ENCODE results near the gene CATSPER1. TPM values are rescaled to one million over a fixed set of nuclear protein-coding genes. Genes with fewer than 3 reads are reported as not detected.

The CATSPER1 gene
- total RNA-seq, 4 donors from 2014 or later: 0.52 TPM; not detected in 3

DNA sequence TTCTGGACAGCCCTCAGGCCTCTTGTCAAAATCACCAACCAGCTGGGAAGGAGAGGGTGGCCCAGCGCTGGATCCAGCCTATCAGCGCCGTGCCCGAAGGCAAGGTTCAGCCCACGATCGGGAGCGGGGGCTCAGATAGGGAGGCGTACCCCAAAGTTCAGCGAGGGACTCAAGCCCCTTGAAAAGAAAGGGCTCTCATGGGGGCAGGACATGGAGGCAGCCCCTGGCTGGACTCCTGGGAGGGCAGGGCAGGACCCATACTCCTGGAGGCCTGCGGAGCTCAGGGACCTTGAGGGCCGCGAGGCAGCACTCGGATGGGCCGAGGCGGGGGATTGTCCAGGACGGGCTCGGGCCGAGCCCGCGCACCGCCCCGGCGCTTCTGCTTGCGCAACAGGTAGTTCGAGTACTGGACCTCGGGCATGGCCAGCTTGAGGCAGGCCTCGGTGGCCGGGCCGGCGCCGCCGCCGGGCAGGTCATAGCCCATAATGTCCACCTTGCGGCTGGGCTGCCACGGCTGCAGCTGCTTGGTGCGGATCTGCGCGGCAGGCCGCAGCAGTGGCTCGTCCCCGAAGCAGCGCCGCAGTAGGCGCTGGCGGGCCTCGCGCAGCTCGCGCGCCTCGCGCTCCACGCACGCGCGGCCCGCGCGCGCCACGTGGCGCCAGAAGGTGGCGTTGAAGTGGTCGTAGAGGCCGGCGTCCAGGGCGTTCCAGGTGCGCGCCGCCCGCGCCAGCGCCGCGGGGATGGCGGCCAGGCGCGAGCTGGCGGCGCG lies 16.1 kb upstream of the CATSPER1 start:
- peaks cover 3 to 23% (median 18%) of the 10 kb centered on the region in 4 donors for H3K4me1 ChIP-seq
- no peaks in the 10 kb centered on the region for H3K27me3 ChIP-seq
- H3K27ac ChIP-seq (replicated peaks in 1 of 4): no peak overlapping the region
- TF ChIP-seq POLR2A (IDR thresholded peaks at IDR 0.05; ENCODE audit: low read depth): no peak
- TF ChIP-seq EP300 (IDR thresholded peaks at IDR 0.05): no peak
- TF ChIP-seq, protein P1, sequence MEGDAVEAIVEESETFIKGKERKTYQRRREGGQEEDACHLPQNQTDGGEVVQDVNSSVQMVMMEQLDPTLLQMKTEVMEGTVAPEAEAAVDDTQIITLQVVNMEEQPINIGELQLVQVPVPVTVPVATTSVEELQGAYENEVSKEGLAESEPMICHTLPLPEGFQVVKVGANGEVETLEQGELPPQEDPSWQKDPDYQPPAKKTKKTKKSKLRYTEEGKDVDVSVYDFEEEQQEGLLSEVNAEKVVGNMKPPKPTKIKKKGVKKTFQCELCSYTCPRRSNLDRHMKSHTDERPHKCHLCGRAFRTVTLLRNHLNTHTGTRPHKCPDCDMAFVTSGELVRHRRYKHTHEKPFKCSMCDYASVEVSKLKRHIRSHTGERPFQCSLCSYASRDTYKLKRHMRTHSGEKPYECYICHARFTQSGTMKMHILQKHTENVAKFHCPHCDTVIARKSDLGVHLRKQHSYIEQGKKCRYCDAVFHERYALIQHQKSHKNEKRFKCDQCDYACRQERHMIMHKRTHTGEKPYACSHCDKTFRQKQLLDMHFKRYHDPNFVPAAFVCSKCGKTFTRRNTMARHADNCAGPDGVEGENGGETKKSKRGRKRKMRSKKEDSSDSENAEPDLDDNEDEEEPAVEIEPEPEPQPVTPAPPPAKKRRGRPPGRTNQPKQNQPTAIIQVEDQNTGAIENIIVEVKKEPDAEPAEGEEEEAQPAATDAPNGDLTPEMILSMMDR (IDR thresholded peaks at IDR 0.05): no peak
- TF ChIP-seq POLR2AphosphoS5 (IDR thresholded peaks at IDR 0.05): no peak
- no peak for DNase-seq (ENCODE audit: extremely low spot score)
- intact Hi-C loops (cut with DNase I): no loop called here
- H3K36me3 ChIP-seq: peaks cover 0 to 6% (median 0%) of the 10 kb centered on the region in 4 donors
- no peak overlapping the region for H3K4me3 ChIP-seq
- WGBS: 96% methylated on average over 53 of the region's 81 CpGs
- H3K9me3 ChIP-seq: no peaks in the 10 kb centered on the region

DNA sequence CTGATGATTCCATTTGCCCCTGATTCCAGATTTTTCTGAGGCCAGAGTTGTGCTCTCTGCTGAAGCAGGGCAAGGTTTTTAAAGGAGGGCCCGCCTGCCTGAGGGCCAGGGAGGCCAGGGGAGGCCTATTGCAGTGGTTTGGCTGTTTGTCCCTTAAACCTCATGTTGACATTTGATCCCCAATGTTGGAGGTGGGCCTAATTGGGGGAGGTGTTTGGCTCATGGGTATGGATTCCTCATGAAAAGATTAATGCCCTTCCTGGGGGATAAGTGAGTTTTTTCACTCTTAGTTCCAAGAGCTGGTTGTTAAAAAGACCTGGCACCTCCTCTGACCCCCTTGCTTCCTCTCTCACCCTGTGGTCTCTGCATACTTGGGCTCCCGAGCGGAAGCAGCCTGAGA lies 13.5 kb upstream of the CATSPER1 start:
- intact Hi-C loops (cut with DNase I): no loop called here
- Histone ChIP-seq H3K27ac (replicated peaks in 1 of 4) (no peak overlapping the region), H3K36me3 (peaks cover 0 to 6% (median 0%) of the 10 kb centered on the region in 4 donors), H3K27me3 (peaks cover 0 to 13% (median 0%) of the 10 kb centered on the region in 4 donors), H3K4me1 (peaks cover 0 to 1% (median 0%) of the 10 kb centered on the region in 4 donors), H3K4me3 (no peak overlapping the region), H3K9me3 (no peaks in the 10 kb centered on the region)
- TF ChIP-seq POLR2AphosphoS5 (IDR thresholded peaks at IDR 0.05): no peak
- TF ChIP-seq EP300 (IDR thresholded peaks at IDR 0.05): no peak
- TF ChIP-seq, protein P1 (IDR thresholded peaks at IDR 0.05): no peak
- TF ChIP-seq POLR2A (IDR thresholded peaks at IDR 0.05; ENCODE audit: low read depth): no peak
- WGBS: 89% methylated on average over 3 of the region's 3 CpGs
- DNase-seq (ENCODE audit: extremely low spot score): no peak

DNA sequence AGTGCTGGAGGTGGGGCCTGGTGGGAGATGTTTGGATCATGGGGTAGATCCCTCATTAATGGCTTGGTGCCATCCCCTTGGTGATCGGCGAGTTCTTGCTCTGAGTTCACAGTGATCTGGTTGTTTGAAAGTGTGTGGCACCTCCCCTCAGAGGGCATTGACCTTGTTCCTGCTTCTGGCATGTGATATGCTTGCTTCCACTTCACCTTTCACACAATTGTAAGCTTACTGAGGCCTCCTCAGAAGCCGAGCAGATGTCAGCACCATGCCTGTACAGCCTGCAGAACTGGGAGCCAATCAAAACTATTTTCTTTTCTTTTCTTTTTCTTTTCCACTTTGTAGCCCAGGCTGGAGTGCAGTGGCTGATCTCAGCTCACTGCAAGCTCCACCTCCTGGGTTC lies 11.0 kb upstream of the CATSPER1 start:
- intact Hi-C loops (cut with DNase I): no loop called here
- 84% methylated on average over 3 of the region's 3 CpGs for WGBS
- H3K4me3 ChIP-seq: no peak overlapping the region
- peaks cover 0 to 21% (median 0%) of the 10 kb centered on the region in 4 donors for H3K27me3 ChIP-seq
- no peak overlapping the region for H3K27ac ChIP-seq (replicated peaks in 1 of 4)
- H3K4me1 ChIP-seq: no peaks in the 10 kb centered on the region
- H3K36me3 ChIP-seq: no peaks in the 10 kb centered on the region
- TF ChIP-seq, protein P1 (IDR thresholded peaks at IDR 0.05): no peak
- no peak for TF ChIP-seq EP300 (IDR thresholded peaks at IDR 0.05)
- no peak for TF ChIP-seq POLR2AphosphoS5 (IDR thresholded peaks at IDR 0.05)
- no peak for TF ChIP-seq POLR2A (IDR thresholded peaks at IDR 0.05; ENCODE audit: low read depth)
- no peak for DNase-seq (ENCODE audit: extremely low spot score)
- no peaks in the 10 kb centered on the region for H3K9me3 ChIP-seq

DNA sequence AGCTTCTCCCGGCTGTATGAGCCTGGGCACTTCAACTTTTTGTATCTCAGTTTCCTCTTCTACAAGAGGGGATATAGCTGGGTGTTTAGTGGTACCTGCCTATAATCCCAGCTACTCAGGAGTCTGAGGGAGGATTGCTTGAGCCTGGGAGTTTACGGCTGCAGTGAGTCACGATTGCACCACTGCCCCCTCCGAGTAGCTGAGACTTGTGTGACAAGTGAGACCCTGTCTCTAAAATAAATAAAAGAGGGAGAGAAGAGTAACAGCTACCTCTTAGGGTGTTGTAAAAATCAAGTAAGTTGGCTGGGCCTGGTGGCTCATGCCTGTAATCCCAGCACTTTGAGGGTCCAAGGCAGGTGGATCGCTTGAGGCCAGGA lies 10.0 kb upstream of the CATSPER1 start:
- Histone ChIP-seq H3K27ac (replicated peaks in 1 of 4) (no peak overlapping the region), H3K4me1 (no peaks in the 10 kb centered on the region), H3K36me3 (no peaks in the 10 kb centered on the region), H3K4me3 (no peak overlapping the region), H3K27me3 (peaks cover 0 to 21% (median 0%) of the 10 kb centered on the region in 4 donors), H3K9me3 (no peaks in the 10 kb centered on the region)
- no peak for TF ChIP-seq EP300 (IDR thresholded peaks at IDR 0.05)
- no peak for TF ChIP-seq POLR2AphosphoS5 (IDR thresholded peaks at IDR 0.05)
- TF ChIP-seq POLR2A (IDR thresholded peaks at IDR 0.05; ENCODE audit: low read depth): no peak
- TF ChIP-seq, protein P1 (IDR thresholded peaks at IDR 0.05): no peak
- WGBS: 90% methylated on average over 5 of the region's 5 CpGs
- intact Hi-C loops (cut with DNase I): no loop called here
- DNase-seq (ENCODE audit: extremely low spot score): no peak

All from esophagus muscularis mucosa (tissue), 4 donors.